Tibial artery (tissue), 4 donors: ENCODE data around the gene KRTAP21-2.

Experiments used
- DNase-seq, 2 donors: peaks; one replicate each; pipeline ENCODE4 v3.0.0-alpha.2; 2019
- H3K27ac ChIP-seq, 2 donors: fragments of 200-600 bp; sonication (generic) in 1 of 2; 1 replicate in 1 of 2; 2 replicates in 1 of 2; pipeline ENCODE4 v1.5.1; 2018 to 2019; ENCODE audit warnings: mild to moderate bottlenecking in 1 of 2
- H3K27me3 ChIP-seq, 2 donors: fragments of 200-600 bp; sonication (generic) in 1 of 2; one replicate each; pipeline versions ENCODE4 v1.5.1 to v1.6.0; 2016 to 2019
- H3K36me3 ChIP-seq, 3 donors: fragments of 200-600 bp; sonication (generic) in 2 of 3; one replicate each; pipeline ENCODE4 v1.5.1; 2016 to 2019; ENCODE audit warnings: mild to moderate bottlenecking in 2 of 3
- H3K4me1 ChIP-seq, 4 donors: fragments of 200-600 bp; sonication (generic) in 2 of 4; 1 replicate in 3 of 4; 2 replicates in 1 of 4; pipeline ENCODE4 v1.5.1; 2016 to 2019
- H3K4me3 ChIP-seq, 2 donors: fragments of 200-600 bp; sonication (generic) in 1 of 2; 1 replicate in 1 of 2; 2 replicates in 1 of 2; pipeline ENCODE4 v1.5.1; 2018 to 2019; ENCODE audit warnings: mild to moderate bottlenecking in 2 of 2
- H3K9me3 ChIP-seq, 3 donors: fragments of 200-600 bp; sonication (generic) in 1 of 3; one replicate each; pipeline ENCODE4 v1.5.1; 2016 to 2019
- CTCF ChIP-seq, 2 experiments: fragments of 200-600 bp in 1 of 2; fragments of 450-650 bp in 1 of 2; IDR thresholded peaks; one replicate each; pipeline ENCODE4 v1.5.1; 2017 to 2019; ENCODE audit warnings: antibody characterized with exemption in 2 of 2, mild to moderate bottlenecking in 1 of 2, moderate library complexity in 1 of 2
- intact Hi-C: fragments of 100-400 bp; cut with DNase I; formaldehyde crosslinking; loops from one replicate; pipeline ENCODE4 v1.15.0; 2023; ENCODE audit warnings: low total_unique reads

Gene KRTAP21-2

GRCh38 chr21:30710499-30710898, 36.6 kb downstream of the KRTAP21-2 start:
- TF ChIP-seq CTCF (IDR thresholded peaks at IDR 0.05) = no peak
- no peaks in the 10 kb centered on the region for H3K27me3 ChIP-seq
- no peaks in the 10 kb centered on the region for H3K9me3 ChIP-seq

GRCh38 chr21:30707409-30707808, 39.6 kb downstream of the KRTAP21-2 start:
- intact Hi-C loops = no loop called here
- Histone ChIP-seq H3K9me3 (no peaks in the 10 kb centered on the region), H3K27me3 (no peaks in the 10 kb centered on the region), H3K4me1 (no peaks in the 10 kb centered on the region), H3K27ac (no peak overlapping the region), H3K36me3 (no peaks in the 10 kb centered on the region), H3K4me3 (no peak overlapping the region)
- DNase-seq = no peak
- TF ChIP-seq CTCF (IDR thresholded peaks at IDR 0.05) = no peak

More at GRCh38 chr21:30710499-30710898, 36.6 kb downstream of the KRTAP21-2 start:
- no peaks in the 10 kb centered on the region for H3K4me1 ChIP-seq
- intact Hi-C loops = no loop called here
- H3K36me3 ChIP-seq = no peaks in the 10 kb centered on the region
- no peak overlapping the region for H3K27ac ChIP-seq
- no peak for DNase-seq
- H3K4me3 ChIP-seq = no peak overlapping the region
